Adrenal gland (tissue), 5 donors: ENCODE measurements around the gene KIAA0753.

Source experiments
- POLR2A ChIP-seq, 2 donors: fragments of 450-650 bp; IDR thresholded peaks; one replicate each; pipeline ENCODE4 v1.6.1; 2017; ENCODE audit warnings: antibody characterized with exemption in 2 of 2, mild to moderate bottlenecking in 2 of 2, moderate library complexity in 1 of 2
- TF ChIP-seq, protein P1 (sequence below), 6 experiments: fragments of 450-650 bp in 4 of 6; fragments of 200-600 bp in 2 of 6; sonication (generic) in 1 of 6; IDR thresholded peaks; 1 replicate in 5 of 6; 2 replicates in 1 of 6; pipeline versions ENCODE4 v1.5.1 to v1.8.0; 2016 to 2021; ENCODE audit warnings: antibody characterized with exemption in 6 of 6, mild to moderate bottlenecking in 2 of 6, moderate library complexity in 1 of 6
- donor health status: DM: no; HTN: no; CAD: no.

DNA sequence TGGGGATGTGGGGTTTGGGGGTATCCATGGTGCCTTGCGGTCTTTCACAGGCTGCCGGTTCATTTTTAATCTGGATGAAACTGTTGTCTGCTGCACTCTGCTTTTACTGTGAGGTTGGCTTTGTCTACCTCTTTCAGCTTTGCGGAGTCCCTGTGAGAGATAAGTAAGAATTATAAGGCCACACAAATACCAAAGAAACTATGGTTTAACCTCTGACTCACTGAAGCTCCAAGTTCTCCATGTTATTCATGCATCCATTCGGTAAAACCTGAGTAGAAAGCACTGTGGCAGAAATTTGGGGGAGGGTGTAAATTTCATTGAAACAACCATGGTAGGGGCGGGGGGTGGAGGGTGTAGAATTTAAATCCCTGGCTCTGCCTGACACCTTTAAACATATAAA lies 30.5 kb downstream of the KIAA0753 start:
- TF ChIP-seq POLR2A (IDR thresholded peaks at IDR 0.05), result no peak
- TF ChIP-seq, protein P1, sequence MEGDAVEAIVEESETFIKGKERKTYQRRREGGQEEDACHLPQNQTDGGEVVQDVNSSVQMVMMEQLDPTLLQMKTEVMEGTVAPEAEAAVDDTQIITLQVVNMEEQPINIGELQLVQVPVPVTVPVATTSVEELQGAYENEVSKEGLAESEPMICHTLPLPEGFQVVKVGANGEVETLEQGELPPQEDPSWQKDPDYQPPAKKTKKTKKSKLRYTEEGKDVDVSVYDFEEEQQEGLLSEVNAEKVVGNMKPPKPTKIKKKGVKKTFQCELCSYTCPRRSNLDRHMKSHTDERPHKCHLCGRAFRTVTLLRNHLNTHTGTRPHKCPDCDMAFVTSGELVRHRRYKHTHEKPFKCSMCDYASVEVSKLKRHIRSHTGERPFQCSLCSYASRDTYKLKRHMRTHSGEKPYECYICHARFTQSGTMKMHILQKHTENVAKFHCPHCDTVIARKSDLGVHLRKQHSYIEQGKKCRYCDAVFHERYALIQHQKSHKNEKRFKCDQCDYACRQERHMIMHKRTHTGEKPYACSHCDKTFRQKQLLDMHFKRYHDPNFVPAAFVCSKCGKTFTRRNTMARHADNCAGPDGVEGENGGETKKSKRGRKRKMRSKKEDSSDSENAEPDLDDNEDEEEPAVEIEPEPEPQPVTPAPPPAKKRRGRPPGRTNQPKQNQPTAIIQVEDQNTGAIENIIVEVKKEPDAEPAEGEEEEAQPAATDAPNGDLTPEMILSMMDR (IDR thresholded peaks at IDR 0.05), result no peak
